Measurements from ENCODE around the gene PLPPR5.
A peak's percentile ranks its signal among the peaks of the same experiment; 100 is the strongest.

Gene PLPPR5

GRCh38 chr1:99003581-99004253 lies 944 bp downstream of the PLPPR5 start:
- Histone ChIP-seq H3K9me2 (ENCODE audit: low read depth, low read length) (no peaks in the 10 kb centered on the region), H2AFZ (ENCODE audit: low read length) (no peak overlapping the region), H3K79me2 (ENCODE audit: insufficient read depth, low read length) (no peaks in the 10 kb centered on the region), H3K4me3 (ENCODE audit: low read depth, low read length, poor library complexity, severe bottlenecking) (no peak overlapping the region), H3K4me1 (ENCODE audit: insufficient read depth, low read length, severe bottlenecking) (no peaks in the 10 kb centered on the region), H3K4me2 (ENCODE audit: low read length) (no peak overlapping the region), H3K9me3 (ENCODE audit: low read length) (no peaks in the 10 kb centered on the region), H4K20me1 (ENCODE audit: insufficient read depth, low read length) (no peaks in the 10 kb centered on the region), H3K9ac (ENCODE audit: low read length) (no peak overlapping the region), H3K27me3 (ENCODE audit: insufficient read depth, low read length) (no peaks in the 10 kb centered on the region), H3K27ac (ENCODE audit: low read depth, low read length, poor library complexity, severe bottlenecking) (no peak overlapping the region), H3K36me3 (ENCODE audit: insufficient read depth, low read length) (no peaks in the 10 kb centered on the region), H3F3A (ENCODE audit: insufficient read depth, low read length) (no peaks in the 10 kb centered on the region)
- no peak for TF ChIP-seq EZH2 (IDR thresholded peaks at IDR 0.05; ENCODE audit: borderline replicate concordance, low read length)
- no peak for TF ChIP-seq CTCF (IDR thresholded peaks at IDR 0.05; ENCODE audit: low read length)

- H3K9me3 ChIP-seq (ENCODE audit: low read length) = no peaks in the 10 kb centered on the region
- H4K20me1 ChIP-seq (ENCODE audit: insufficient read depth, low read length) = no peaks in the 10 kb centered on the region
- no peaks in the 10 kb centered on the region for H3K27me3 ChIP-seq (ENCODE audit: insufficient read depth, low read length)
- no peaks in the 10 kb centered on the region for H3K79me2 ChIP-seq (ENCODE audit: insufficient read depth, low read length)
- H3K4me3 ChIP-seq (ENCODE audit: low read depth, low read length, poor library complexity, severe bottlenecking) = no peak overlapping the region
- H3K9me2 ChIP-seq (ENCODE audit: low read depth, low read length) = no peaks in the 10 kb centered on the region
- no peaks in the 10 kb centered on the region for H3K36me3 ChIP-seq (ENCODE audit: insufficient read depth, low read length)
- no peak overlapping the region for H3K9ac ChIP-seq (ENCODE audit: low read length)
- H2AFZ ChIP-seq (ENCODE audit: low read length) = no peak overlapping the region
- no peak for TF ChIP-seq CTCF (IDR thresholded peaks at IDR 0.05; ENCODE audit: low read length)
- TF ChIP-seq EZH2 (IDR thresholded peaks at IDR 0.05; ENCODE audit: borderline replicate concordance, low read length) = no peak
- no peak overlapping the region for H3K27ac ChIP-seq (ENCODE audit: low read depth, low read length, poor library complexity, severe bottlenecking)
- no peak overlapping the region for H3K4me2 ChIP-seq (ENCODE audit: low read length)
- no peaks in the 10 kb centered on the region for H3K4me1 ChIP-seq (ENCODE audit: insufficient read depth, low read length, severe bottlenecking)
- H3F3A ChIP-seq (ENCODE audit: insufficient read depth, low read length) = no peaks in the 10 kb centered on the region
Measured at GRCh38 chr1:98992844-98993243, 11.8 kb downstream of the PLPPR5 start.

GRCh38 chr1:98991127-98992012 lies 13.3 kb downstream of the PLPPR5 start:
- no peaks in the 10 kb centered on the region for H3K9me3 ChIP-seq (ENCODE audit: low read length)
- H3K9ac ChIP-seq (ENCODE audit: low read length) = no peak overlapping the region
- H3K36me3 ChIP-seq (ENCODE audit: insufficient read depth, low read length) = no peaks in the 10 kb centered on the region
- no peaks in the 10 kb centered on the region for H3F3A ChIP-seq (ENCODE audit: insufficient read depth, low read length)
- H3K79me2 ChIP-seq (ENCODE audit: insufficient read depth, low read length) = no peaks in the 10 kb centered on the region
- TF ChIP-seq EZH2 (IDR thresholded peaks at IDR 0.05; ENCODE audit: borderline replicate concordance, low read length) = no peak
- TF ChIP-seq CTCF (IDR thresholded peaks at IDR 0.05; ENCODE audit: low read length) = peak; percentile 60
- no peak overlapping the region for H3K4me3 ChIP-seq (ENCODE audit: low read depth, low read length, poor library complexity, severe bottlenecking)
- H2AFZ ChIP-seq (ENCODE audit: low read length) = no peak overlapping the region
- no peaks in the 10 kb centered on the region for H3K9me2 ChIP-seq (ENCODE audit: low read depth, low read length)
- no peak overlapping the region for H3K4me2 ChIP-seq (ENCODE audit: low read length)
- H3K4me1 ChIP-seq (ENCODE audit: insufficient read depth, low read length, severe bottlenecking) = no peaks in the 10 kb centered on the region
- no peaks in the 10 kb centered on the region for H3K27me3 ChIP-seq (ENCODE audit: insufficient read depth, low read length)
- no peaks in the 10 kb centered on the region for H4K20me1 ChIP-seq (ENCODE audit: insufficient read depth, low read length)
- no peak overlapping the region for H3K27ac ChIP-seq (ENCODE audit: low read depth, low read length, poor library complexity, severe bottlenecking)
